Peyer's patch (tissue), 4 donors: ENCODE data around the gene TFPI.

Experiments used
- POLR2A ChIP-seq, 2 donors: fragments of 450-650 bp; IDR thresholded peaks; one replicate each; pipeline ENCODE4 v1.5.1; 2017; ENCODE audit warnings: antibody characterized with exemption in 2 of 2, mild to moderate bottlenecking in 2 of 2, moderate library complexity in 2 of 2
- TF ChIP-seq, protein P1 (sequence below), 6 experiments: fragments of 450-650 bp in 4 of 6; fragments of 200-600 bp in 2 of 6; sonication (generic) in 1 of 6; IDR thresholded peaks; one replicate each; pipeline ENCODE4 v1.5.1; 2017 to 2019; ENCODE audit warnings: antibody characterized with exemption in 6 of 6, mild to moderate bottlenecking in 3 of 6, moderate library complexity in 1 of 6

DNA sequence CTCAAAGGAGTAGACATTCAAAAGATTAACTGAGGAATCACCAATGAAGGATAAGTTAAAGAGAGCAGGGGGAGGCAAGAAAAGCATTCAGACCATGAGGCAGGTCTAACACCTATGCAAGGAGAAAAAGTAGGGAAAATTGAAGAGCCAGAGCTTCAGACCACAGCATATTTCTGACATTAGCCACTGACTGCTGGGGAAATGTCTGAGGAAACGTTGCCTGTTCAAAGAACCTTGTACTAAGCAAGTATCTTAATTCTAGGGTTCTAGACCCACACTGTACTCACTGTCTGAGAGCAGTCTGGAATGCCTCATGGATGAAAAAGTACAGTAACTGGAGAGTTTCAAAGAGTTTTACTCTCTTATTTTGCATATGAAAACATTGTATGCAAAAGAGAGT is 39.5 kb upstream of the TFPI start:
- TF ChIP-seq, protein P1, sequence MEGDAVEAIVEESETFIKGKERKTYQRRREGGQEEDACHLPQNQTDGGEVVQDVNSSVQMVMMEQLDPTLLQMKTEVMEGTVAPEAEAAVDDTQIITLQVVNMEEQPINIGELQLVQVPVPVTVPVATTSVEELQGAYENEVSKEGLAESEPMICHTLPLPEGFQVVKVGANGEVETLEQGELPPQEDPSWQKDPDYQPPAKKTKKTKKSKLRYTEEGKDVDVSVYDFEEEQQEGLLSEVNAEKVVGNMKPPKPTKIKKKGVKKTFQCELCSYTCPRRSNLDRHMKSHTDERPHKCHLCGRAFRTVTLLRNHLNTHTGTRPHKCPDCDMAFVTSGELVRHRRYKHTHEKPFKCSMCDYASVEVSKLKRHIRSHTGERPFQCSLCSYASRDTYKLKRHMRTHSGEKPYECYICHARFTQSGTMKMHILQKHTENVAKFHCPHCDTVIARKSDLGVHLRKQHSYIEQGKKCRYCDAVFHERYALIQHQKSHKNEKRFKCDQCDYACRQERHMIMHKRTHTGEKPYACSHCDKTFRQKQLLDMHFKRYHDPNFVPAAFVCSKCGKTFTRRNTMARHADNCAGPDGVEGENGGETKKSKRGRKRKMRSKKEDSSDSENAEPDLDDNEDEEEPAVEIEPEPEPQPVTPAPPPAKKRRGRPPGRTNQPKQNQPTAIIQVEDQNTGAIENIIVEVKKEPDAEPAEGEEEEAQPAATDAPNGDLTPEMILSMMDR (IDR thresholded peaks at IDR 0.05), result no peak
- no peak for TF ChIP-seq POLR2A (IDR thresholded peaks at IDR 0.05)
